ENCODE data around the gene WASF2. TPM values are rescaled to one million over a fixed set of nuclear protein-coding genes. Genes with fewer than 3 reads are reported as not detected.
A peak's percentile ranks its signal among the peaks of the same experiment; 100 is the strongest.

Gene WASF2
- total RNA-seq, 1 experiment from 2014 or later, result 65.9 TPM

DNA sequence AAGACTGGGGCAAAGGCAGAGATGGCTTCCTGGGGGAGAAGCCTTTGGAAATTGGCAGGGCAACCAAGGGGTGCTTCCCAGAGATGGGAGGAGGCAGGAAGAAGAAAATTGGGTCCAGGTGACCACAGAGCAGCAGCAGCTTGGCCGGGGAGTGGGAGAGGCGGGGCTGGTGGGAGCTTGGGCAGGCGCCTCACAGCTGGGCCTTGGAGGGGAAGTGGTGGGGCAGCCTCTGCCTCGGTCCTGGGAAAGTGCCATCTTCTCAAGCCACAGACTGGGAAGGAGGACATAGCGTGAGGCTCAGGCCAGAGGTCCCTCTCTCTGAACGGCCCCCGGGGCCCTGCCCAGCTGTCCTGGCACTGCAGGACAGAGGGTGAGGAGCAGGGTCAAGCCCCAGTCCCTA is 24.0 kb upstream of the WASF2 start:
- no peaks in the 10 kb centered on the region for H4K20me1 ChIP-seq (ENCODE audit: control insufficient read depth, insufficient read depth, insufficient read length)

More for the DNA sequence above, 24.0 kb upstream of the WASF2 start:
- Mint-ChIP-seq H3K36me3 (ENCODE audit: insufficient read depth in 1 of 3, low read depth in 3 of 3) (no peaks in the 10 kb centered on the region), H3K9me3 (no peaks in the 10 kb centered on the region), H3K4me3 (no peak overlapping the region), H3K27ac (peak overlapping the region in 1 of 3 experiments; percentile 60; a peak in 1 of 7 replicates), H3K4me1 (peaks cover 17 to 31% of the 10 kb centered on the region in 2 experiments), H3K27me3 (ENCODE audit: low read depth) (no peaks in the 10 kb centered on the region)
- H2BK120ac ChIP-seq (ENCODE audit: low read depth, low read length, poor library complexity, severe bottlenecking), result no peak overlapping the region
- no peaks in the 10 kb centered on the region for H3K79me1 ChIP-seq (ENCODE audit: insufficient read depth, low read depth, low read length, poor library complexity, severe bottlenecking)
- no peak overlapping the region for H4K5ac ChIP-seq (ENCODE audit: insufficient read length, low read depth, low read length)
- no peak overlapping the region for H3K4me2 ChIP-seq (ENCODE audit: insufficient read depth, insufficient read length, low read length)
- H3K23ac ChIP-seq (ENCODE audit: insufficient read length, low read depth, low read length), result no peak overlapping the region
- no peak overlapping the region for H2AFZ ChIP-seq (ENCODE audit: low read length)
- no peak overlapping the region for H3K56ac ChIP-seq (ENCODE audit: insufficient read length, low read depth, low read length)
- no peaks in the 10 kb centered on the region for H3K4me1 ChIP-seq (ENCODE audit: insufficient read depth, low read length)
- H4K8ac ChIP-seq (replicated peaks; ENCODE audit: insufficient read length, low read depth, low read length), result no peak overlapping the region
- H2BK12ac ChIP-seq (ENCODE audit: insufficient read length, low read depth, low read length), result no peak overlapping the region
- no peak overlapping the region for H3T11ph ChIP-seq (ENCODE audit: low read length)
- no peak overlapping the region for H4K91ac ChIP-seq (ENCODE audit: insufficient read length, low read depth, low read length)
- H3K18ac ChIP-seq (ENCODE audit: insufficient read length, low read depth, low read length), result no peak overlapping the region
- no peak overlapping the region for H2BK15ac ChIP-seq (ENCODE audit: low read depth, low read length)
- H3K23me2 ChIP-seq (ENCODE audit: insufficient read length, low read depth, low read length, poor library complexity, severe bottlenecking), result no peaks in the 10 kb centered on the region
- H3K9me3 ChIP-seq (ENCODE audit: control insufficient read depth, low read depth, low read length), result no peaks in the 10 kb centered on the region
- H2BK20ac ChIP-seq (ENCODE audit: low read depth, low read length, poor library complexity, severe bottlenecking), result no peak overlapping the region
- peak overlapping the region; percentile 40; the same call in 1 of the 2 replicates for H3K14ac ChIP-seq (ENCODE audit: insufficient read depth, low read length)
- no peaks in the 10 kb centered on the region for H3K27me3 ChIP-seq (ENCODE audit: insufficient read depth, low read length)
- H3K79me2 ChIP-seq (ENCODE audit: insufficient read depth, low read length), result no peaks in the 10 kb centered on the region
- DNase-seq, result no peak
- H3K9ac ChIP-seq (ENCODE audit: extremely low read depth, insufficient read length, low read length), result no peak overlapping the region
- H3K4ac ChIP-seq (ENCODE audit: low read depth, low read length), result no peak overlapping the region
- no CpG with 5 or more reads among the region's 7 CpGs for WGBS (ENCODE audit: extremely low coverage, insufficient read length, low lambda C conversion rate)
- TF ChIP-seq, protein P1, sequence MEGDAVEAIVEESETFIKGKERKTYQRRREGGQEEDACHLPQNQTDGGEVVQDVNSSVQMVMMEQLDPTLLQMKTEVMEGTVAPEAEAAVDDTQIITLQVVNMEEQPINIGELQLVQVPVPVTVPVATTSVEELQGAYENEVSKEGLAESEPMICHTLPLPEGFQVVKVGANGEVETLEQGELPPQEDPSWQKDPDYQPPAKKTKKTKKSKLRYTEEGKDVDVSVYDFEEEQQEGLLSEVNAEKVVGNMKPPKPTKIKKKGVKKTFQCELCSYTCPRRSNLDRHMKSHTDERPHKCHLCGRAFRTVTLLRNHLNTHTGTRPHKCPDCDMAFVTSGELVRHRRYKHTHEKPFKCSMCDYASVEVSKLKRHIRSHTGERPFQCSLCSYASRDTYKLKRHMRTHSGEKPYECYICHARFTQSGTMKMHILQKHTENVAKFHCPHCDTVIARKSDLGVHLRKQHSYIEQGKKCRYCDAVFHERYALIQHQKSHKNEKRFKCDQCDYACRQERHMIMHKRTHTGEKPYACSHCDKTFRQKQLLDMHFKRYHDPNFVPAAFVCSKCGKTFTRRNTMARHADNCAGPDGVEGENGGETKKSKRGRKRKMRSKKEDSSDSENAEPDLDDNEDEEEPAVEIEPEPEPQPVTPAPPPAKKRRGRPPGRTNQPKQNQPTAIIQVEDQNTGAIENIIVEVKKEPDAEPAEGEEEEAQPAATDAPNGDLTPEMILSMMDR (conservative IDR thresholded peaks at IDR 0.05), result no peak
- H2AK5ac ChIP-seq (ENCODE audit: insufficient read length, low read length), result no peak overlapping the region
- no peak overlapping the region for H2BK5ac ChIP-seq (ENCODE audit: insufficient read length, low read length)
- no peak overlapping the region for H3K27ac ChIP-seq (ENCODE audit: insufficient read length, low read depth, low read length)
